GM23338 (cell line): ENCODE measurements around the gene GNA15. TPM values are rescaled to one million over a fixed set of nuclear protein-coding genes. Genes with fewer than 3 reads are reported as not detected.

ENCODE experiments used
- ATAC-seq: fragments of 200-7000 bp; cut with Tn5 transposase; 3 replicates; pipeline ENCODE4 v1.9.1; 2020
- DNase-seq: peaks from one replicate; pipeline ENCODE4 v3.0.0-alpha.2; 2015; ENCODE audit warnings: low spot score
- H2AFZ ChIP-seq: fragments of 200-600 bp; sonication (generic); 2 replicates; pipeline ENCODE4 v1.8.0; 2016; ENCODE audit warnings: antibody characterized with exemption, mild to moderate bottlenecking, moderate library complexity
- H3F3A ChIP-seq: fragments of 200-600 bp; sonication (generic); replicated peaks from 2 replicates; pipeline ENCODE4 v1.8.0; 2017; ENCODE audit warnings: antibody characterized with exemption, mixed run types, low read depth
- H3K27ac ChIP-seq: fragments of 200-600 bp; sonication (generic); 2 replicates; pipeline ENCODE4 v1.6.1; 2016; ENCODE audit warnings: low read depth
- H3K27me3 ChIP-seq: fragments of 200-600 bp; sonication (generic); 2 replicates; pipeline ENCODE4 v1.8.0; 2016; ENCODE audit warnings: mild to moderate bottlenecking, mixed run types, moderate library complexity; ENCODE audit not compliant: insufficient read depth
- H3K36me3 ChIP-seq: fragments of 200-600 bp; sonication (generic); 2 replicates; pipeline ENCODE4 v1.8.0; 2016; ENCODE audit warnings: mild to moderate bottlenecking; ENCODE audit not compliant: insufficient read depth
- H3K4me1 ChIP-seq: fragments of 200-600 bp; sonication (generic); 2 replicates; pipeline ENCODE4 v1.8.0; 2016; ENCODE audit warnings: mild to moderate bottlenecking, moderate library complexity; ENCODE audit not compliant: insufficient read depth
- H3K4me2 ChIP-seq: fragments of 200-600 bp; sonication (generic); 2 replicates; pipeline ENCODE4 v1.7.1; 2017; ENCODE audit warnings: mixed run types
- H3K4me3 ChIP-seq: fragments of 200-600 bp; sonication (generic); 2 replicates; pipeline ENCODE4 v1.6.1; 2016; ENCODE audit warnings: mixed run types
- H3K79me2 ChIP-seq: fragments of 200-600 bp; sonication (generic); replicated peaks from 2 replicates; pipeline ENCODE4 v1.8.0; 2017; ENCODE audit warnings: mild to moderate bottlenecking; ENCODE audit not compliant: insufficient read depth
- H3K9me2 ChIP-seq: fragments of 200-600 bp; sonication (generic); 2 replicates; pipeline ENCODE4 v1.8.0; 2017; ENCODE audit not compliant: insufficient read depth
- H4K20me1 ChIP-seq: fragments of 200-600 bp; sonication (generic); replicated peaks from 2 replicates; pipeline ENCODE4 v1.8.0; 2017; ENCODE audit warnings: mild to moderate bottlenecking; ENCODE audit not compliant: insufficient read depth
- H3K27ac Mint-ChIP-seq: 2 replicates; pipeline ENCODE4 v1.8.0; 2020; ENCODE audit warnings: inconsistent platforms, mild to moderate bottlenecking, moderate library complexity, mixed read lengths
- H3K27me3 Mint-ChIP-seq: 3 replicates; pipeline ENCODE4 v1.8.0; 2022; ENCODE audit warnings: low read depth, mild to moderate bottlenecking, moderate library complexity, mixed read lengths, inconsistent platforms; ENCODE audit not compliant: insufficient read depth, poor library complexity
- H3K36me3 Mint-ChIP-seq: 3 replicates; pipeline ENCODE4 v1.8.0; 2021; ENCODE audit warnings: low read depth, mild to moderate bottlenecking, inconsistent platforms, moderate library complexity, mixed read lengths
- H3K4me1 Mint-ChIP-seq: 3 replicates; pipeline ENCODE4 v1.8.0; 2020; ENCODE audit warnings: mild to moderate bottlenecking, inconsistent platforms, mixed read lengths
- H3K4me3 Mint-ChIP-seq: 3 replicates; pipeline ENCODE4 v1.8.0; 2021; ENCODE audit warnings: moderate library complexity, mild to moderate bottlenecking, inconsistent platforms, mixed read lengths
- H3K9me3 Mint-ChIP-seq: 3 replicates; pipeline ENCODE4 v1.8.0; 2020; ENCODE audit warnings: moderate library complexity, mild to moderate bottlenecking, inconsistent platforms, mixed read lengths
- CTCF ChIP-seq, 2 experiments: fragments of 200-600 bp in 1 of 2; sonication (generic) in 1 of 2; conservative IDR thresholded peaks; 2 replicates each; pipeline versions ENCODE4 v1.5.1 to v1.6.1; 2016 to 2017; ENCODE audit warnings: antibody characterized with exemption in 2 of 2, low read depth in 2 of 2, mild to moderate bottlenecking in 2 of 2, moderate library complexity in 1 of 2
- JUNB ChIP-seq: IDR thresholded peaks from one replicate; pipeline ENCODE4 v1.6.1; 2016; ENCODE audit warnings: antibody characterized with exemption; ENCODE audit not compliant: unreplicated experiment
- NANOG ChIP-seq: IDR thresholded peaks from 2 replicates; pipeline ENCODE4 v1.6.1; 2016; ENCODE audit warnings: antibody characterized with exemption, borderline replicate concordance
- POLR2AphosphoS5 ChIP-seq: IDR thresholded peaks from 2 replicates; pipeline ENCODE4 v1.6.1; 2016; ENCODE audit warnings: antibody characterized with exemption, low read depth
- ZNF114 ChIP-seq: fragments of 250-450 bp; sonication (Bioruptor Pico); IDR thresholded peaks from 2 replicates; pipeline ENCODE4 v1.5.0; 2020; ENCODE audit warnings: mild to moderate bottlenecking, moderate library complexity
- ZNF331 ChIP-seq: fragments of 250-450 bp; sonication (Bioruptor Pico); IDR thresholded peaks from 2 replicates; pipeline ENCODE4 v1.5.0; 2020; ENCODE audit warnings: low read depth, mild to moderate bottlenecking, moderate library complexity
- ZNF462 ChIP-seq: fragments of 250-450 bp; sonication (Bioruptor Pico); IDR thresholded peaks from 2 replicates; pipeline ENCODE4 v1.5.0; 2020; ENCODE audit warnings: mild to moderate bottlenecking, moderate library complexity
- polyA plus RNA-seq: library from polyadenylated mRNA; unstranded; fragments of >200 nt; fragmentation: Nextera tagmentation; extraction: Ambion mirVana; gene quantifications from 2 replicates; pipeline ENCODE4 v1.2.1, GENCODE V29; 2016
- total RNA-seq: library from RNA; depleted of rRNA; stranded (reverse); fragments of >200 nt; shearing (Covaris generic); gene quantifications from 2 replicates; pipeline ENCODE4 v1.2.3, GENCODE V29; 2014

GNA15 gene
- total and polyA plus RNA-seq, 2 experiments from 2014 or later, result 0.14 to 0.31 TPM

GRCh38 chr19:3114018-3114726 is 21.7 kb upstream of the GNA15 start:
- H3F3A ChIP-seq, result no peaks in the 10 kb centered on the region
- Mint-ChIP-seq H3K4me1 (peaks cover 11% of the 10 kb centered on the region), H3K4me3 (no peak overlapping the region), H3K27ac (no peak overlapping the region), H3K36me3 (peaks cover 6% of the 10 kb centered on the region; the same call in 2 of the 3 replicates), H3K27me3 (peaks cover 11% of the 10 kb centered on the region), H3K9me3 (no peaks in the 10 kb centered on the region; the same call in 2 of the 3 replicates)
- TF ChIP-seq ZNF331 (CRISPR knock-in tag) (no peak), NANOG (no peak), JUNB (no peak), CTCF (conservative IDR thresholded peaks at IDR 0.05; ENCODE audit: low read depth in 2 of 2) (no peak), ZNF462 (no peak), POLR2AphosphoS5 (no peak), ZNF114 (CRISPR knock-in tag) (no peak)
- H3K9me2 ChIP-seq, result no peaks in the 10 kb centered on the region
- H3K27ac ChIP-seq, result no peak overlapping the region
- no peaks in the 10 kb centered on the region for H3K27me3 ChIP-seq
- H3K4me3 ChIP-seq, result no peak overlapping the region
- H3K4me1 ChIP-seq, result no peaks in the 10 kb centered on the region
- DNase-seq (no peak), ATAC-seq (no peak)
- no peak overlapping the region for H3K4me2 ChIP-seq
- no peak overlapping the region for H2AFZ ChIP-seq
- peaks cover 9% of the 10 kb centered on the region for H3K79me2 ChIP-seq
- no peaks in the 10 kb centered on the region for H3K36me3 ChIP-seq
- H4K20me1 ChIP-seq, result no peaks in the 10 kb centered on the region
